ENCODE results near the gene PIERCE2. TPM values are rescaled to one million over a fixed set of nuclear protein-coding genes. Genes with fewer than 3 reads are reported as not detected.
A peak's percentile ranks its signal among the peaks of the same experiment; 100 is the strongest.

PIERCE2 gene
- total and polyA plus RNA-seq, 2 of the 4 experiments (the other 2 are of a cell fraction), result 0.36 to 0.48 TPM

DNA sequence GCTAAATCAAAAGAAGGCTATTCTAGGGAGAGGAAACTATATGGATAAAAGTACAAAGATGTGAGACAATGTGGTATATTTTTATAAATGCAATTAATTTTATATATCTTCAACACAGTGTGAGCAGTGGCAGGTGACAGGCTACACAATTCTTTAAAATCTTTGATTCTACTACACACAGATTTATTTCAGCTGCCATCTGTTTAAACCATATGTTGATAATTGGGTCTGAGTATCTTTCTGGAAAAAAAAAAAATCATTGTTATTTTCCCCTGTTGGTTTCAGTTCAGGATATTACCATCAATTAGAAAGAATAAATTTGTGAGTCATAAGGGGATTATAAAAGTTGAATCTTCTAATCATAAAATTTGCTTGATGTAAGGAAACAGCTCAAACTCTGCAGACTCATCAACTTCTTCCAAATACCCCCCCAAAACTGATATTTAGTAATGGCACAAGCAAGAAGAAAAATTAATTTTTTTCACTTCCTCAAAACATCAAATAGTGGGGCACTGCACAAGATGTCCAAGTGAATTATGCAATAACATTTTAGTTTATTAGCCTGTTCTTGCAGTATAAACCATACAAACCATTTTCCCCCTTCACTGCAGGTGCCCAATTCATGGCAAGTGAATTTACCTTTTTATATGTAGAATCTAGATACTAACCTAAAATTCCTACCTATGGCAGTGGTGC is 12.0 kb downstream of the PIERCE2 start:
- Histone ChIP-seq H4K8ac (ENCODE audit: low read depth in 2 of 2, low read length in 2 of 2) (no peak overlapping the region), H3K9me1 (ENCODE audit: insufficient read depth, low read length) (no peaks in the 10 kb centered on the region), H4K5ac (ENCODE audit: low read depth, low read length) (no peak overlapping the region), H2AK5ac (ENCODE audit: low read depth, low read length) (no peak overlapping the region), H4K91ac (ENCODE audit: insufficient read depth, low read depth, low read length) (no peak overlapping the region), H3K79me1 (ENCODE audit: low read depth in 1 of 2, low read length in 2 of 2) (no peaks in the 10 kb centered on the region), H2BK5ac (ENCODE audit: low read depth, low read length, poor library complexity, severe bottlenecking) (no peak overlapping the region), H2BK20ac (ENCODE audit: low read depth, low read length) (no peak overlapping the region), H2BK15ac (ENCODE audit: low read depth, low read length) (no peak overlapping the region), H3K9ac (ENCODE audit: low read depth, low read length) (no peak overlapping the region), H3K36me3 (ENCODE audit: control insufficient read depth, insufficient read depth, low read length) (no peaks in the 10 kb centered on the region), H2BK120ac (ENCODE audit: low read depth, low read length) (no peak overlapping the region), H3K23ac (ENCODE audit: low read depth, low read length) (no peak overlapping the region), H3K27ac (ENCODE audit: insufficient read depth, low read length) (no peak overlapping the region), H3K4me3 (ENCODE audit: insufficient read depth, low read depth, low read length) (no peak overlapping the region), H3K4me2 (ENCODE audit: low read depth, low read length) (no peak overlapping the region), H3K4ac (ENCODE audit: low read depth, low read length) (no peak overlapping the region), H3K4me1 (ENCODE audit: control insufficient read depth, insufficient read depth, low read length) (no peaks in the 10 kb centered on the region), H3K27me3 (ENCODE audit: control insufficient read depth, insufficient read depth, low read length) (no peaks in the 10 kb centered on the region), H4K20me1 (ENCODE audit: insufficient read depth, low read length) (no peaks in the 10 kb centered on the region), H2AFZ (replicated peaks; ENCODE audit: low read length, poor library complexity) (no peak overlapping the region), H3K18ac (ENCODE audit: low read depth, low read length) (no peak overlapping the region), H2AK9ac (replicated peaks; ENCODE audit: low read depth, low read length, poor library complexity) (no peak overlapping the region), H3K14ac (replicated peaks; ENCODE audit: low read depth, low read length) (no peak overlapping the region), H3K56ac (ENCODE audit: extremely low read depth, insufficient read depth, low read length) (no peak overlapping the region), H3K9me3 (ENCODE audit: control insufficient read depth, insufficient read depth, low read length) (no peaks in the 10 kb centered on the region)
- TF ChIP-seq RFX5 (IDR thresholded peaks at IDR 0.05; ENCODE audit: low read depth, low read length), result no peak
- 0 out of 2 replicates have a peak, but pooled peaks have one; percentile 10 for TF ChIP-seq CEBPB (IDR thresholded peaks at IDR 0.05; ENCODE audit: low read depth, low read length)
- no TSS peak for BruUV-seq (replicated peaks)
- CTCF ChIA-PET, result interaction anchor here (0.7 to 1.0 kb wide), 2 partner anchors 11 to 12 kb away, joined by 3 to 12 read pairs; partner anchors contain the start of genes CCPG1 and PIERCE2
- intact Hi-C loops (cut with micrococcal nuclease), result no loop called here
- ATAC-seq (ENCODE audit: low read depth), result no peak
- POLR2A ChIA-PET (ENCODE audit: unreplicated experiment), result no interaction called here
- in situ Hi-C loops (cut with MboI; ENCODE audit: low sequenced_read_pairs), result no loop called here
- dilution Hi-C loops (cut with HindIII; ENCODE audit: low sequenced_read_pairs, unreplicated experiment), result no loop called here
- no peak for DNase-seq
